Activated CD4-positive, alpha-beta T cell treated with anti-CD3 and anti-CD28 coated beads, Interleukin-10, Interleukin-2, amounts not matched to agents 100 ng/mL and 50 ng/mL, durations not matched to agents 16 hours and 8 hours (primary cell): ENCODE results near the gene SOST.
A peak's percentile ranks its signal among the peaks of the same experiment; 100 is the strongest.

Experiments
- DNase-seq: peaks from one replicate; pipeline ENCODE4 v3.0.0-alpha.2; 2020

SOST gene

GRCh38 chr17:43774304-43775250, 16.0 kb upstream of the SOST start:
- no peak for DNase-seq

- DNase-seq, result no peak
Measured at GRCh38 chr17:43772877-43773648, 14.5 kb upstream of the SOST start.

GRCh38 chr17:43771463-43771862, 12.9 kb upstream of the SOST start:
- no peak for DNase-seq

- DNase-seq, result no peak
Measured at GRCh38 chr17:43770957-43771356, 12.4 kb upstream of the SOST start.

GRCh38 chr17:43769859-43770258, 11.3 kb upstream of the SOST start:
- DNase-seq, result no peak

GRCh38 chr17:43769426-43769825, 10.8 kb upstream of the SOST start:
- no peak for DNase-seq

GRCh38 chr17:43768943-43769342, 10.4 kb upstream of the SOST start:
- no peak for DNase-seq

- DNase-seq, result no peak
Measured at GRCh38 chr17:43768382-43768781, 9.8 kb upstream of the SOST start.

- DNase-seq, result no peak
Measured at GRCh38 chr17:43767713-43768059, 9.1 kb upstream of the SOST start.

- no peak for DNase-seq
Measured at GRCh38 chr17:43767053-43767712, 8.6 kb upstream of the SOST start.

- peak; percentile 22 for DNase-seq
Measured at GRCh38 chr17:43766413-43767052, 7.9 kb upstream of the SOST start.

GRCh38 chr17:43760254-43760852, 1.8 kb upstream of the SOST start:
- peak; percentile 92 for DNase-seq

GRCh38 chr17:43759836-43760235, 1.2 kb upstream of the SOST start:
- DNase-seq, result no peak

- DNase-seq, result no peak
Measured at GRCh38 chr17:43758086-43758485, 505 bp downstream of the SOST start.

- DNase-seq, result no peak
Measured at GRCh38 chr17:43757171-43757660, 1.4 kb downstream of the SOST start.

GRCh38 chr17:43756201-43756600, 2.4 kb downstream of the SOST start:
- no peak for DNase-seq

- DNase-seq, result peak; percentile 26
Measured at GRCh38 chr17:43755389-43755875, 3.2 kb downstream of the SOST start.

- no peak for DNase-seq
Measured at GRCh38 chr17:43754947-43755346, 3.6 kb downstream of the SOST start.

GRCh38 chr17:43753493-43754129, 5.0 kb downstream of the SOST start:
- DNase-seq, result peak; percentile 54

- DNase-seq, result no peak
Measured at GRCh38 chr17:43750153-43750552, 8.4 kb downstream of the SOST start.

- no peak for DNase-seq
Measured at GRCh38 chr17:43745541-43745940, 13.1 kb downstream of the SOST start.

GRCh38 chr17:43741636-43742035, 17.0 kb downstream of the SOST start:
- DNase-seq, result no peak
